Left lobe of liver (tissue), 1 donor: ENCODE data around the gene GMNN. TPM values are rescaled to one million over a fixed set of nuclear protein-coding genes. Genes with fewer than 3 reads are reported as not detected.

Source experiments
- total RNA-seq: library from RNA; stranded (reverse); gene quantifications from one replicate; pipeline ENCODE4 v1.2.1, GENCODE V29; 2021
- donor health status: DM: no; HTN: yes; CAD: no.

GMNN gene
- total RNA-seq, 1 donor from 2014 or later = 8.4 TPM

Other genes starting within 250 kb of the GMNN start
- not detected for gene KIAA0319, start 128.7 kb upstream of the GMNN start, total RNA-seq
- 21.8 TPM for gene TDP2, start 108.0 kb upstream of the GMNN start, total RNA-seq
- 43.4 TPM for gene ACOT13, start 107.9 kb upstream of the GMNN start, total RNA-seq
- gene C6orf62, start 55.8 kb upstream of the GMNN start, total RNA-seq = 44.8 TPM
- gene ARMH2, start 24.0 kb downstream of the GMNN start, total RNA-seq = not detected
- 3.0 TPM for gene RIPOR2, start 161.0 kb downstream of the GMNN start, total RNA-seq